SK-N-DZ (cell line): Measurements from ENCODE around the gene MYCBPAP.

Experiments used
- DNase-seq: peaks from one replicate; pipeline ENCODE4 v3.0.0-alpha.2; 2015; ENCODE audit warnings: low spot score

Gene MYCBPAP

DNA sequence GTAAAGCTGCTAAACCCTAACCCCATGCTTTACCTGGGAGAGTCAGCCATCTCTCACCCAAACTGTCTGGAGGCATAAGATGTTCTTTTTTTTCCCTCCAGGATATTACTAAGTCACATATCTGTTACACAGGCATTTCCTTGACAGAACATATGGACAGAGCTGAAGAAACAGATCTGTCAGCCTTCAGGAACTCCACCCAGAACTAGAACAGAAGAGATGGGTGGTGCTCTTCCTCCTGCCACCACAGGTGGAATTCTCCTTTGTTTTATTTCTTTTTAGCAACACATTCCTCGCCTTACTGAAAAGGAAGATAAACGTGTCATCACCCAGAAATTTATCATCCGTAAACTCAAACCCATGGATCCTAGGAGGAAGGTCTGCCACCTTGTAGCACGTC, 8.8 kb downstream of the MYCBPAP start:
- DNase-seq = no peak

DNA sequence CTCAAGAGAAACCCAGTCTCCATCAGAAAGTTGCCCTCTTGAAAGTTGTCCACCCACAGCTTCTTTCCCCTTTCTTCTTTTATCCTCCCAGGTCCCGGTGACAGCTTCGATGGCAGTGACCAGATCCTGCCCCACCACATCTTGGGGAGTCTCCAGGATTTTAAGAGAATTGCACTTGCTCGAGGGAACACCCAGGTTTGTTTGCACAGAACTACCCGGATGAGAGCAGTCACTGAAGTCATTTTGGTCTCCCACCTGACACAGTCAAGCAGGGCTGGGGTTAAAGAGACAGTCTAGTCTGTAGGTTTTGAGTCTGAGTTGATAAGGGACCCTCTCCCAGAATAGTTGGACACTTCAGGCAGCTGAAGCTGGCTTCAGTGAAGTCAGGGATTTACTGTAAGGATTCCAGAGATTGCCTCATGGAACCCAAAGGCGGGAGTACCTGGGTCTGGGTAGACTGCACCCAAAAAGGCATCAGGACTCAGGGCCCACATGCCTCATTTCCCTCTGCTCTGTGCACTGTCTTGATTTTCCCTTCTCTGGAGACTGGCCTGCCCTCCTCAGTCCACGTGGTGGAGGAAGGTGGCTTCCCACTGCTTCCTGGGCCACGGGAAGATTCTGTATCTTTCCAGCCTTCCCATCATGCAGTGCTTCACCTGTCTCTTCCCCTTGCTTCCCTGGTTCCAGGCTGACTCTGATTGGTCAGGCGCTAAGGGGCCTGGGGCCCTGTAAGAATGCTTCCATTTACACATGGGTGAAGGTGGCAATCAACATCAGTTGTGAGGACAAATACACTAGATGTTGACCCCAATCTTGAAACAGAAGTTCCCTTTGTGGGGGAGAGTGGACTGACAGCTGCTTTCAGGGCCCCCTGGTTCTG, 9.5 kb downstream of the MYCBPAP start:
- no peak for DNase-seq

DNA sequence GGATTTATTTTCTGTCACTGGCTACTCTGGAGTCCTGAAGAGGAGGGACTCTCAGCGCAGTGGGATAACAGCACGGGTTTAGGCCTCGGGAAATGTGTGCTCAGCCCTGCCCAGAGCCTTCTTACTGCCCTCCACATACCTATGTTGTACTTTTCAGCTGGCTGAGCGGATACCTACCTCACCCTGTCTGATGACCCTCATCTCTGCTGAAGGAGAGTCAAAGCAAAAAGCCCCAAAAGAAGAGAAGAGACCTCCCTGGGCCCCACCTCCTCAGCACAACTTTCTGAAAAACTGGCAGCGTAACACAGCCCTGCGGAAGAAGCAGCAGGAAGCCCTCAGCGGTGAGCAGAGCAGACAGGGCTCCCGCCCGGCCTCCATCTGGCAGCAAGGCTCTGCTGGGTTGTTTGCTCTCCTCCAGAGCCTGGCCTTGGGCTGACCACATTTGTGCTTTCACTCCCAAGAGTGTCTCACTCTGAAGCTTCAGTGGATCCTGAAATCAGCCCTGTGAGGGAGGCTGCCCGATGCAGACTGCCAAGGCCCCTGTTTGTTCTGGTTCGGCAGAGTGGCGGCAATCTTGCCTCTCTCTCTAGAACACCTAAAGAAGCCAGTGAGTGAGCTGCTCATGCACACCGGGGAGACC, 10.3 kb downstream of the MYCBPAP start:
- DNase-seq = no peak

DNA sequence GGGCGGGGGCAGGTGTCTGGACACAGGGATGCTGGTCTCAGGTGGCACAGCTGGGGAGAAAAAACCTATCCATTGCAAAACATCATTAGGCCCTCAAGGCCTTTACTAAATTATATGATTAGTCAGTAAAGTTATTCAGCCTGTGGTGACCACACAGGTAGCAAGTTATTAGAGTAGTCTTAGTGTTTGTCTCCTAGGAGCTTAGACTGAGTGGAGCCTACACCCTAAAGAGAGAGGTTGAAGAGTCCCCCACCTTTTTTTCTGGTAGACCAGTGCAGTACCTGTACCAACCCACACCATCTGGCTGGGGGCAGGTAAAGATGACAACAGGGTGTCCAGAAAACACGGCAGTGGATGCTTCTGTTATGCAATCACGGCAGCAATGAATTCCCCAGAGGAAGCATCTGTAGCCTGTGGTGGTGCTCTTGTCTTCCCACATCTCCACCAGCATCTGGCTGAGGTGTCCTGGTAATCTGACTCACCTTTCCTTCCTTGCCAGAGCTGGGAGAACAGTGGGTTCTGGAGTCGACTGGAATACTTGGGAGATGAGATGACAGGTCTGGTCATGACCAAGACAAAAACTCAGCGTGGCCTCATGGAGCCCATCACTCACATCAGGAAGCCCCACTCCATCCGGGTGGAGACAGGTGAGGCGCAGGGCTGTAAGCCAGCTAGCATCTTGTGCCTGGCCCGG, 11.0 kb downstream of the MYCBPAP start:
- DNase-seq = no peak

DNA sequence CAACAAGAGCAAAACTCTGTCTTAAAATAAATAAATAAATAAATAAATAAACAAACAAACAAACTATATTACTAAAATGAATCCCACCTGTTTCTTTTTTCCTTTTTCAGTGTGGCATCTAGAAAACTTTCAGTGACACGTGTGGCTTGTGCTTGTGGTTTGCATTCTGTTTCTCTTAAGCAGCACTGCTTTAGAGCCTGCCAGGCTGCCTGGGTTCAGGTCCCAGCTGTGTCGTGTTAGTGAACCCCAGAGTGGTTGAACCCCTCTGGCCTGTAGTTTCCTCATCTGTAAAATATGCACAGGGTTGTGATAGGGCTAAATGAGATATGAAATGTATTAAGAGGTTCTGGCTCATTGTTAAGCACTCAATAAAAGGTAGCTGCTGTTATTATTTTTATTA, 12.2 kb downstream of the MYCBPAP start:
- no peak for DNase-seq

DNA sequence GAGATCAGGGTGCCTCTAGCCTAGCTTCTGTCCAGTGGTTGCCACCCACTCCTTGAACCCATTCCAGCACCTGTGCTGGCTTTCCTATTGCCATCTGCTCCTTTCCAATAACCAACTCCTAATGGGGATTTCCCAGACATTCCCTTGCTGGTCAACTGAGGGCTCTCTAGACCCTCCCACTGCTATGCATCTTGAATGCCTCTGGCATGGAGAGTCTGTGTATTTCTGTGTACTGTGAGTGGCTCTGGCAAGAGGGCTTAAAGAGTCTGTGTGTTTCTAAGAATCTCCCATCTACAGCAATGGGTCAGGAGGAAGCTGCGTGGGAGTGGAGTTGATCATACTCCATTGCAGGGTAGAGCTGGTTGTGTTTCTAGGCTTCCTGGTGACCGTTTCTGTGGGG, 13.3 kb downstream of the MYCBPAP start:
- no peak for DNase-seq

DNA sequence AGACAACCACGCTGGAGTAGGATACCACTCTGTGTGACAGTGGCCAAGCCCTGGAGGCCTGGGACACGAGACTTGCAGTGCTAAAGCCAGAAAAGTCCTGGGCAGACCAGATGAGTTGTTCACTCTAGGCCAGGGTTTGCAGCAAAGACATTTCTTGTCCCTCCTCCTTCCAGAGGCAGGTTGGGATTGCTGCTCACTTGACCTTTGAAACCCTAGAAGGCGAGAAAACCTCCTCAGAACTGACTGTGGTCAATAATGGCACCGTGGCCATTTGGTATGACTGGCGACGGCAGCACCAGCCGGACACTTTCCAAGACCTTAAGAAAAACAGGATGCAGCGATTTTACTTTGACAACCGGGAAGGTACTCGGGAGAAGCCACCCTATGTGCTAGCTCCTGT, 14.5 kb downstream of the MYCBPAP start:
- no peak for DNase-seq

DNA sequence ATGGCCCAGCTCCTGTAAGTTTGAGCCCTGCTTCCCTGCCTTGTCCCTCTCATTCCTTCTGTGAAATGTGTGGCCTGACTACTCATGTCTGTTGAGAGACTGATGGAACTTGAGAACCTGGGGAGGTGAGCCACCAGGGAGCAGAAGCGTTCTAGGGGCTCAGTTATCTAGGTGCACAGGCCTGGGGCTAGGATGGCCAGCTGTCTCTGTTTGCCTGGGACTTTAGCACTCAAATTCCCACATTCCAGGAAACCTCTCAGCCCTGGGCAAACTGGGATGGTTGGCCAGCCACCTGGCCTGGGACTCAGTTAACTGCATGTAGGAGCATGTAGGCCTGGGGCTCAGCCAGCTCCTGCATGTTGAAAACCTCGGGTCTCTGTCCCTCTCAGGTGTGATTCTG, 15.0 kb downstream of the MYCBPAP start:
- DNase-seq = no peak

DNA sequence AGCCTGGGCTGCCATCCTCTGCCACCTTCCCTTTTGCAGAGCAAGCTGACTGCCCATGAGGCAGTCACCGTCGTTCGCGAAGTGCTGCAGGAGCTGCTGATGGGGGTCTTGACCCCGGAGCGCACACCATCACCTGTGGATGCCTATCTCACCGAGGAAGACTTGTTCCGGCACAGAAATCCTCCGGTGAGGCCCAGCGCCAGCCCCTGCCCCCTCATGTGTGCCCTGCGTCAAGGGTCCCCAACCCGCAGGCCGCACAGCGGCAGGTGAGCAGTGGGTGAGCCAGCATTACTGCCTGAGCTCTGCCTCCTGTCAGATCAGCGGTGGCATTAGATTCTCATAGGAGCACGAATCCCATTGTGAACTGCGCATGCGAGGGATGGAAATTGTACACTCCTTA, 16.6 kb downstream of the MYCBPAP start:
- DNase-seq = no peak

DNA sequence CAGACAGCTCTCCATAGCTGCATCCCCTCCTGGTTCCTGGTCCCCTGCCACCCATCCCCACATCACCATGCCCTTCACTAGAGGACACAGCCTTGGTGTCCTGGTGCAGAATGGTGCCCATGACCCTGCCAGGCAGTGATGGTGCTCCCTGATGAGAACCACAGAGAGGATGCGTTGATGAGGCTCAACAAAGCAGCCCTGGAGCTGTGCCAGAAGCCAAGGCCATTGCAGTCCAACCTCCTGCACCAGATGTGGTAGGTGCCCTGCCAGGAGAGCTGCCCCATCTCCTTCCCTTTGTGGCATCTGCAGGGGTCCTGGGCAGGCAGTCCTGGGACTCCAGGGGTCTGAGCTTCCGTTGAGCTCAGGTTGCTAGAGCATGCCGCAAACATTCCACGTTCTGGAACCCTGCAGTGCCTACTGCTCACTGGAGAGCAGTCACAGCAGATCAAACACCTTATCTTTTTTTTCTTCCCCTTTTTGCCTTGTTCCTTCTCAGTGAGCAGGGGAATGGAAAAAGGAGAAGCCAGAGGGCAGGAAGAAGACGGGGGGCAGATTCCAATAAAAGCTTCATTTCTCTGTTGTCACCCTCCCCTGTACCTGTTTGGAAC, 19.0 kb downstream of the MYCBPAP start:
- no peak for DNase-seq

DNA sequence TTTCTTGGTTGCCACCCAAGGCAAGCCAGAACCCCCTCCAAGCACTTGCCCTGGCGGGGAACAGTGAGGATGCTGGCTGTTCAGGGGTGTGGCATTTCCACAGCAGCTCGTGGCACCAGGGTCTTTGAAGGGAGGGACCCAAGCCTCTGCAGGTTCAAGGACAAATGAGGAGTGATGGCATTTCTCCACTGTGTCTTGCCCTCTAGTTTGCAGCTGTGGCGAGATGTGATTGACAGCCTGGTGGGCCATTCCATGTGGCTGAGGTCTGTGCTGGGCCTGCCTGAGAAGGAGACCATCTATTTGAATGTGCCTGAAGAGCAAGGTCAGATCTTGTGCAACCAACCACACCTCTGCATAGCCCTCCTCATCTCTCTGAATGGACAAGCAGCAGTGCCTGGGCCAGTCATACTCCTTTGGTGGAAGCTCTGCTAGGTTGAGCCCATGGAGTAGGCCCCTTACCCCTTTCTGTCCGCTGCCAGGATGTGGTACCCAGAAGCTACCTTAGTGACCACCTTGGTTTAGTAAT, 19.8 kb downstream of the MYCBPAP start:
- DNase-seq = no peak

DNA sequence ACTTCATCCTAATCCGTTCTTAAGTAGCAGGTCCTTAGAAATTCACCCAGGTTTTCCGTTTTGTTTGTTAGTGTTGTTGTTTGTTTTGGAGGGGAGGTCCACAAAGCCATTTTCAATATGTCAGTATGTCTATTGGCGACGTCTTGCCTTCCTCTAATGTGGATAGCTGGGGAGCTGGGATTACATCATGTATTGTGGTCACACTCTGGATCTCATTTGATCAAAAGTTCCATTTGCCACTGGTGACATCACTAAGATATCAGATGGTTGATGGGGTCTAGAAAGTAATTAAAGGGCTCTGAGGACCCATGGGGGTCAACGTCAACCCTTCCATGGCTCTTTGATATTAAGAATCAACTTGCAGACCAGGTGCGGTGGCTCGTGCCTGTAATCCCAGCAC, 21.6 kb downstream of the MYCBPAP start:
- DNase-seq = no peak

DNA sequence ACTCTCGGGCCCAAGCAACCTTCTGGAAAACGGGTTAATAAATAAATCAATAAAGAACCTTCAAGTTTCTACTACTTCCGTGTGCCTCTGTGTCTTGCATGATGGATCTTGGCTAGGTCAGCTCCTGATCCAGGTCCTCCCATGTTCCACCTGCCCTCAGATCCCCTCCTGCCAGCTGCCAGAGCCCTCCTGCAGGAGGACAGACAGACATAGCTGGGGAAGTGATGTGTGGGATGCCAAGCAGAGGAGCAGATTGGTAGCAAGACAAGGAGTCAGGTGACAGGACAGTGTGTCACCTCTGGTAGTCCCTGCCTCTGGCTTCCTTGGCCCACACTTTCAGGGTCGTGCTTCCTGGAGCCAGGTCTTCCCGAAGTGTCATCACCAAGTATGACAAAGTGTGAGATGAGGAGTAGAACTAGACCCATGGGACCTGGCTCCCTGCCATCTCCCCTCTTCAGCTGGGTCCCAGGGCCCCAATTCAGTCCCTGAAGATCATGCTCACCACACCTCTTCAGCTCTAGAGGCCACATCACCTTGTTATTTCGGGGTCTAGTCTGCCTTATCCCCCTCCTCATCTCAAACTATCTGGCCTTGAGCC, 23.3 kb downstream of the MYCBPAP start:
- DNase-seq = no peak

DNA sequence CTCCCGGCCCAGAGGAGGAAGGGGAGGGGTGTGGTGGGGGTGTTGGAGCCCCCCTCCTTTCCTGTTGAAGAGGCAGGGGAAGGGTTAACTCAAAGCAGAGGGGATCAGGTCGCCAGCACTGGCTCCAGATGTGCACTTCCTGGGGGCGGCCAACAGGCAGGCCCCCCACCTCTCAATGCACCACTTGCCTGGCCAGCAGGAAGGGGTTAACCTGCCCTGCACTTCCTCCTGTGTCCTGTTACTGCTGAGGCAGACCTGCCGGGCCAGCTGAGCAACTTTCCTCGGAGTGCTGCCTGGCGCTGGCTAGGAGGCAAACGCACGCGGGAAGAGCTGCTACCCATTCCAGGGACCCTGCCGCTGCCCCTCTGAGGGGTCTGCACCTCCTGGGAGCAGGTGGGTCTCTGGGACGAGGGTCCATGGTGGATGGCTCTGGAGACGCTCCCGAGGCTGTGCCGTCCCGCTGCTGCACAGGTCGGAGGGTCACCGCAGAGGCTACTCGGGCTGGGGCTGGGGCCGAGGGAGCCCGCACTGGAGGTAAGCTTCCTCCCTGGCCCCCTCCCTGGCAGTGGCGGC, 24.3 kb downstream of the MYCBPAP start, which contains the start of gene EPN3:
Gene EPN3 (plus strand): TSS at position 284 of the 573 bp plus-strand sequence. CDS start 3,822 bp downstream, outside the sequence.
- no peak for DNase-seq

DNA sequence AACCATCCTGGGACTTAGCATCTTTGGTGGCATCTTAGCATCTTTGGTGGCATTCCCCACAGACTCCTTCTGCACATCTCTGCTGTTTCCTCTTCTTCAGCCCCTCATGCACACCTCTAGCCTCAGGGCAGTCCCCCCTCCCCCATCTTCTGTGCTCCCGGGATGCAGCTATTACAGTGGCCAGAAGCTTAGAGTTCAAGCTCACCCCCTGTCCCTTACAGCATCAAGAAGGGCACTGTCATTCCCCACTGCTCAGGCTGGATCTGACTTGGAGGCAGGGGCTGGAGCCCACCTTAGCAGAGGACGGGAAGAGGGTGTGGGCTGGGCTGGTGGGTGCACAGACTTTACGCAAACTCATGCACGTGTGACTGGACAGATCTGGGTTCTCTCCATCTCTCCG, 24.9 kb downstream of the MYCBPAP start:
- no peak for DNase-seq

DNA sequence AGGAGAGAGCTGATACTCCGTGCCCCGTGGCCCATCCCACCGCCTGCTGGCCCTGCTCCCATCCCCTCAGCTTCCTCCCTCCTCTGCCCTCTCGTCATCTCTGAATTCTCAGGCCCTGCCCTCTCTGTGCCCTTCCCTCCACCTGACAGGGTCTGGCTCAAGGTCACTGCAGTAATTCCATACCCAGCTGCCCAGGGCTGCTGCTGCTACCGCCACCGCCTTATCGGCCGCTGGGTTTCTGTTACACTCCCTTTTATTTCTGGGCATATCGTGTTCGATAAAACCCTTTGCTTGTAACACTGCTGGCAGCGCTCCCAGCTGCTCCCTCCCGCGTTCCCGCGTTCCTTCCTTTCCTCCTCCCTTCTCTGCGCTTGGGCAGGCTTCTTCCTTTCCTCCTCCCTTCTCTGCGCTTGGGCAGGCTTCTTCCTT, 25.5 kb downstream of the MYCBPAP start:
- no peak for DNase-seq

DNA sequence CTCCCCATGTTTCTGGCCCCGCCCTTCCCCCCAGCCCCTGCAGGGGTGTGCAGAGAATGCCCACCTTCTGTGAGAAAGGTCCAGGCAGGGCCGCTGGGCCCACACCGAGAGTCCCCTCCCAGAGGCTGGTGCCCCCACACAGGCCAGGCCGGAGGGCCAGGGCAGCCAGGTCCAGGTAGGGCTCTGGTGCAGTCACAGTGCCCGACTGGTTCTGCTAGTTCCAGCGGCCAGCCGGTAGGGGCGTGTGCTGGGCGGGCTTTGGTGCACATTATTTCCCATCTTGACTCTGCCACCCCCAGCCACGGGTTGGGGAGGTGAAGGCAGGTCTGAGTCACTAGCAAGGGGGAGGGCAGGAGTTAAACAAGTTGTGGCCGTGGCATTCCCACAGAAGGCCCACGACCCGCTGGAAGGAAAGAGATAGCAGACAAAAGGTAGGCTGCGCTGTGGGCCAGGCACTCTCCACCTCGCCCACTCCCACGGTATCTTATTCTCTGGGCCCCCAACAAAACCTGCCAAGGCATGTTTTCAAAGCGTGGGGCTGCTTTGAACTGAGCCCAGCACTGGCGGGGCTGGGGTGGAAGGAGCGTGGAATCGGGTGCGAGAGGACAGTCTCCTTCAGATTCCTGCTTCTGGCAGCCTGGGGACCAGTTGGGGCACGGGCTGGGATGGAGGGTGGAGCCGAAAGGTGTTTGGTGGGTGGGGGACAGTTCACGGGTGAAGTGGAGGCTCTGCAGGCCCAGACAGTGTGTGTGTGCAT, 26.2 kb downstream of the MYCBPAP start:
- no peak for DNase-seq

DNA sequence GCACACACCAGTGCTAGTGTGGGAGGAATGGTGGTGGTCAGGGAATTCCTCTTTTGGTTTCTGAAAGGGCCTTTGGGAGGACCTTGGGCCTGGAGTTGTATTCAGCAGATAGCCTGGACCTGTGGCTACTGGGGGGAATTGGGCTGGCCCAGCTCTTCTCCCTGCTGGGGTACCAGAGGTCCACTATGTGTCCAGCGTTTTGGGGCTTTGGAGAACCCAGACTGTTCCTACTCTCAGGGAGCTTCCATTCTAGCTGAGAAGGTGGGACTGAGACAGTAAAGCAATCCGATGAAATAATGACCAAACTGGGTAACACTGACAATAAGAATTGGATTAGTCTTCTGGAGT, 26.7 kb downstream of the MYCBPAP start:
- DNase-seq = no peak

DNA sequence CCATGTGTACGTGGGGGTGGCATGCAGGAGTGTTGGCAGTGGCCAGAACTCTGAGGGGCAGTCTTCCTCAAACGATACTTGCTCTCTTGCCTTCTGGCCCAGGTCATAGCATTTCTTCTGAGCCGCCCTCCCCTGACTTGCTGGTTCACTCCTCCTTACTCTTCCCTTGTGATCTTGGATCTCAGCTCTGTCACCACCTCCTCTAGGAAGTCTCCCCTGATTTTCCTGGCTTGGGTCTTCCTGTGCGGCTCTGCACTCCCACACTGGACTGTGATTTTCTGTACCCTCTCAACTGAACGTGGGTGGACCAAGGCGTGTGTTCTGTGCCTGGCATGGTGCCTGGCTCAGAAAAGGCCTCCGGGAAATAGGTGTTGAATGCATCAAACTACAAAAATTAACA, 27.2 kb downstream of the MYCBPAP start:
- DNase-seq = no peak
